K562 (cell line): ENCODE measurements around the gene ZSCAN2. TPM values are rescaled to one million over a fixed set of nuclear protein-coding genes. Genes with fewer than 3 reads are reported as not detected.

Source experiments
- ATAC-seq: fragments of 200-7000 bp; cut with Tn5 transposase; 3 replicates; pipeline ENCODE4 v1.9.1; 2020; ENCODE audit warnings: moderate library complexity
- BruUV-seq: library from RNA; stranded (reverse); fragments of 400-500 nt; replicated peaks from 2 replicates; lab custom pipeline; 2021; lab: Mats Ljungman, UMichigan
- CTCF ChIA-PET: fragments of 300-600 bp; formaldehyde crosslinking; extraction: SDS; loops from one replicate; lab custom pipeline; 2021; ENCODE audit warnings: low intra/inter-chr PET ratio; lab: Yijun Ruan, JAX
- POLR2A ChIA-PET: fragments of 300-600, 350-650 bp; sonication (Branson Sonifier 250); formaldehyde crosslinking; extraction: SDS; loops from one replicate; lab custom pipeline; 2021; ENCODE audit warnings: antibody characterized with exemption, inconsistent platforms; lab: Yijun Ruan, JAX
- DNase-seq, 4 experiments: peaks; one replicate each; pipeline versions ENCODE4 v3.0.0 to v3.0.0-alpha.2; 2011 to 2018; ENCODE audit warnings: low spot score in 3 of 4, mixed read lengths in 3 of 4; ENCODE audit errors: extremely low read depth in 1 of 4
- FAIRE-seq: peaks from 2 replicates; lab custom pipeline; 2011; peaks lifted over from hg19 to GRCh38; lab: Jason Lieb, UNC
- H2AFZ ChIP-seq: 2 replicates; pipeline ENCODE4 v1.6.0; 2011; ENCODE audit warnings: low read depth, low read length, control low read depth, inconsistent platforms
- H3K27ac ChIP-seq: fragments of 200-600 bp; 3 replicates; pipeline ENCODE4 v1.8.0; 2011; ENCODE audit warnings: low read depth, mild to moderate bottlenecking, control low read depth, inconsistent platforms, low read length, moderate library complexity, mixed read lengths; ENCODE audit errors: extremely low read depth
- H3K27me3 ChIP-seq, 2 experiments: fragments of 300-600 bp in 1 of 2; 2 replicates in 1 of 2; 3 replicates in 1 of 2; pipeline versions ENCODE4 v1.6.0 to v1.8.0; 2011; ENCODE audit warnings: inconsistent platforms in 2 of 2, low read length in 2 of 2, mild to moderate bottlenecking in 1 of 2, mixed read lengths in 1 of 2, moderate library complexity in 1 of 2; ENCODE audit not compliant: control insufficient read depth in 2 of 2, insufficient read depth in 2 of 2
- H3K36me3 ChIP-seq: fragments of 300-600 bp; 3 replicates; pipeline ENCODE4 v1.8.0; 2011; ENCODE audit warnings: mild to moderate bottlenecking, low read length, inconsistent platforms; ENCODE audit not compliant: control insufficient read depth, insufficient read depth
- H3K4me1 ChIP-seq, 2 experiments: fragments of 200-600 bp in 1 of 2; replicated peaks in 1 of 2; 2 replicates in 1 of 2; 3 replicates in 1 of 2; pipeline versions ENCODE4 v1.5.1 to v1.8.0; 2011; ENCODE audit warnings: inconsistent platforms in 2 of 2, low read length in 2 of 2, mild to moderate bottlenecking in 1 of 2, mixed read lengths in 1 of 2, moderate library complexity in 1 of 2; ENCODE audit not compliant: control insufficient read depth in 2 of 2, insufficient read depth in 2 of 2
- H3K4me2 ChIP-seq: 2 replicates; pipeline ENCODE4 v1.6.1; 2011; ENCODE audit warnings: low read length, control low read depth, inconsistent platforms, mixed read lengths; ENCODE audit not compliant: insufficient read depth
- H3K4me3 ChIP-seq: fragments of 200-600 bp; sonication (generic), shearing (Covaris generic); 2 replicates; pipeline ENCODE4 v1.5.1; 2016; ENCODE audit warnings: control low read depth, inconsistent platforms
- H3K79me2 ChIP-seq: fragments of 200-600 bp; 3 replicates; pipeline ENCODE4 v1.8.0; 2011; ENCODE audit warnings: low read length, inconsistent platforms; ENCODE audit not compliant: control insufficient read depth, insufficient read depth
- H3K9ac ChIP-seq, 2 experiments: 2 replicates each; pipeline versions ENCODE4 v1.6.0 to v1.6.1; 2011; ENCODE audit warnings: low read depth in 2 of 2, low read length in 2 of 2, control low read depth in 1 of 2, inconsistent platforms in 1 of 2, mild to moderate bottlenecking in 1 of 2, mixed read lengths in 1 of 2; ENCODE audit not compliant: insufficient read depth in 1 of 2
- H3K9me1 ChIP-seq: one replicate; pipeline ENCODE4 v1.6.0; 2011; ENCODE audit warnings: inconsistent platforms, mild to moderate bottlenecking, low read length, moderate library complexity; ENCODE audit not compliant: control insufficient read depth, insufficient read depth
- H3K9me3 ChIP-seq: replicated peaks from 2 replicates; pipeline ENCODE4 v1.5.1; 2011; ENCODE audit warnings: low read depth, low read length, inconsistent platforms; ENCODE audit not compliant: control insufficient read depth, insufficient read depth
- H4K20me1 ChIP-seq: replicated peaks from 2 replicates; pipeline ENCODE4 v1.6.1; 2011; ENCODE audit warnings: low read length, inconsistent platforms, mixed read lengths; ENCODE audit not compliant: control insufficient read depth, insufficient read depth
- E2F3 ChIP-seq: fragments of 250-450 bp; sonication (Bioruptor Pico); IDR thresholded peaks from 2 replicates; pipeline ENCODE4 v1.4.0; 2020; ENCODE audit warnings: mild to moderate bottlenecking
- SPI1 ChIP-seq: IDR thresholded peaks from 2 replicates; pipeline ENCODE4 v1.6.1; 2011; ENCODE audit warnings: low read depth, low read length, control low read depth, borderline replicate concordance
- SRSF9 ChIP-seq: fragments of 200-400 bp; formaldehyde crosslinking; IDR thresholded peaks from 2 replicates; pipeline ENCODE4 v1.6.1; 2017; ENCODE audit warnings: low read depth, low read length, borderline replicate concordance
- TAF1 ChIP-seq: IDR thresholded peaks from 2 replicates; pipeline ENCODE4 v1.6.1; 2011; ENCODE audit warnings: mild to moderate bottlenecking, low read length, moderate library complexity; ENCODE audit not compliant: insufficient read depth, control insufficient read depth, severe bottlenecking; ENCODE audit errors: extremely low read depth
- TAF7 ChIP-seq: fragments of 450-650 bp; IDR thresholded peaks from 2 replicates; pipeline ENCODE4 v1.6.1; 2016; ENCODE audit warnings: missing genetic modification characterization, missing compliant biosample characterization
- ZEB2 ChIP-seq: fragments of 450-650 bp; IDR thresholded peaks from 2 replicates; pipeline ENCODE4 v1.6.1; 2016
- ZKSCAN1 ChIP-seq: fragments of 150-350 bp; IDR thresholded peaks from 2 replicates; pipeline ENCODE4 v1.6.1; 2016; ENCODE audit warnings: low read depth, low read length
- ZNF146 ChIP-seq: IDR thresholded peaks from one replicate; pipeline ENCODE4 v1.6.1; 2018; ENCODE audit warnings: missing compliant biosample characterization; ENCODE audit not compliant: unreplicated experiment
- ZNF263 ChIP-seq: sonication (generic); formaldehyde crosslinking; IDR thresholded peaks from 2 replicates; pipeline ENCODE4 v1.8.0; 2022; ENCODE audit warnings: mild to moderate bottlenecking, missing genetic modification reagents, borderline replicate concordance
- WGBS: fragments of 100-300 bp; shearing (Covaris generic); methylation state at CpG from one replicate; pipeline ENCODE4 v1.1.6; 2016; ENCODE audit warnings: low coverage, mixed read lengths; ENCODE audit not compliant: insufficient coverage; ENCODE audit errors: missing lambda C conversion rate; 5-methylcytosine and 5-hydroxymethylcytosine counted together
- in situ Hi-C: fragments of 300-500 bp; cut with MboI; formaldehyde crosslinking; loops from 4 replicates; pipeline ENCODE4 v1.15.0; 2018; ENCODE audit warnings: inconsistent platforms, mixed read lengths
- intact Hi-C: fragments of 100-400 bp; cut with micrococcal nuclease; formaldehyde crosslinking; loops from 2 replicates; pipeline ENCODE4 v1.14.2; 2022
- polyA plus RNA-seq, 8 experiments: library from polyadenylated mRNA; depleted of rRNA in 4 of 8; stranded (reverse) in 5 of 8; unstranded in 3 of 8; fragments of >200 nt; fragmentation: Nextera tagmentation in 2 of 8; fragmentation: Illumina TruSeq in 1 of 8; extraction: Ambion mirVana in 2 of 8; extraction: Trizol in 1 of 8; gene quantifications; 2 replicates each; pipeline versions ENCODE4 v1.2.1 to v1.2.3, GENCODE V29; 2011 to 2014; ENCODE audit warnings: inconsistent platforms in 1 of 8, missing spikeins in 1 of 8
- total RNA-seq, 7 experiments: library from RNA; depleted of rRNA in 6 of 7; stranded (reverse); fragments of >200 nt in 6 of 7; fragmentation: Illumina TruSeq in 2 of 7; extraction: Trizol in 2 of 7; gene quantifications; 2 replicates each; pipeline versions ENCODE4 v1.2.1 to v1.2.3, GENCODE V29; 2011 to 2021; ENCODE audit warnings: low replicate concordance in 1 of 7
- TF ChIP-seq, protein P1 (sequence below): fragments of 450-650 bp; formaldehyde crosslinking; IDR thresholded peaks from 2 replicates; pipeline ENCODE4 v1.4.0; 2020; ENCODE audit warnings: mild to moderate bottlenecking, mixed read lengths
- TF ChIP-seq, protein P2 (sequence below): IDR thresholded peaks from 2 replicates; pipeline ENCODE4 v1.6.1; 2011; ENCODE audit not compliant: insufficient read length; ENCODE audit errors: extremely low read depth

Gene ZSCAN2
- total and polyA plus RNA-seq, 9 of the 15 experiments (the other 6 are each of a cell fraction or from before 2014, with no cell fraction given) = 1.7 to 14.2 (median 6.6) TPM

DNA sequence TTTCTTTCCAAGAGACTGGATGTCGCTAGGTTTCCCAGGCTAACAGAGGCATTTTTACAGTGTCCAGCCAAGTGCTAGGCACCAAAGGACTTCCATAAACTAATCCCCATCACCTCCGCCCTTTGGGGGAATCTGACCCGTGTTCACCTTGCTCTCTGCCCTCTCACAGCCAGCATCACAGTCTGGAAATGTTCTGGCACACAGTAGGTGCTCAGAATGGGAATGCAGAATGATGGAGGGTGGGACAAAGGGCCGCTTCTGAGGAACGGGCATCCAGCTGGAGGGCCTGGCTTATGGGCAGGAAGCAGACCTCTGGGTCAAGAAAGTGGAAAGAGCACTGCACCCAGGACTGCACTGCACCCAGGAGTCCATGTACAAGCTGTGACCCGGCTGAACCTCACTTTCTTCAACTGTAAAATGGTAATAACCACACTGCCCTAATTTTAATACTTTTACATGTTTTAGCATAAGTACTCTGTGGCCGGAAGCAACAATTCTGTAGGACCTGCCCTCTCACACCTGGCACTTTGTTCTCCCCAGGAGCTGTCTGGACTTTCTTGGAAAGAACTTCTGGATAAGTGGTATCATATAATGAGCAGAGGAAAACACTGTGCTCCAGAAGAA is 58.1 kb downstream of the ZSCAN2 start:
- Histone ChIP-seq H3K79me2 (peaks cover 2% of the 10 kb centered on the region), H3K9ac (0 out of 4 replicates have a peak overlapping the region, but pooled peaks of 1 of the 2 experiments have one; percentile 6), H3K27me3 (no peaks in the 10 kb centered on the region), H3K4me1 (peaks cover 2 to 12% of the 10 kb centered on the region in 2 experiments; a peak in 3 of 5 replicates), H4K20me1 (no peaks in the 10 kb centered on the region), H3K9me1 (no peaks in the 10 kb centered on the region), H3K9me3 (no peaks in the 10 kb centered on the region), H3K4me2 (no peak overlapping the region), H3K4me3 (no peak overlapping the region), H3K36me3 (peaks cover 4% of the 10 kb centered on the region; the same call in 2 of the 3 replicates), H3K27ac (no peak overlapping the region), H2AFZ (no peak overlapping the region)
- in situ Hi-C loops (no loop called here), intact Hi-C loops (no loop called here)
- ChIA-PET POLR2A (interaction anchor here (0.5 kb wide), 1 partner anchor 224 kb away, joined by 3 read pairs; no protein-coding TSS in a partner anchor), CTCF (no interaction called here)
- FAIRE-seq (no peak), DNase-seq (no peak), ATAC-seq (no peak)
- BruUV-seq = no TSS peak
- TF ChIP-seq ZKSCAN1 (peak; percentile 84), SRSF9 (no peak)
- 73% methylated on average over 7 of the region's 7 CpGs for WGBS

DNA sequence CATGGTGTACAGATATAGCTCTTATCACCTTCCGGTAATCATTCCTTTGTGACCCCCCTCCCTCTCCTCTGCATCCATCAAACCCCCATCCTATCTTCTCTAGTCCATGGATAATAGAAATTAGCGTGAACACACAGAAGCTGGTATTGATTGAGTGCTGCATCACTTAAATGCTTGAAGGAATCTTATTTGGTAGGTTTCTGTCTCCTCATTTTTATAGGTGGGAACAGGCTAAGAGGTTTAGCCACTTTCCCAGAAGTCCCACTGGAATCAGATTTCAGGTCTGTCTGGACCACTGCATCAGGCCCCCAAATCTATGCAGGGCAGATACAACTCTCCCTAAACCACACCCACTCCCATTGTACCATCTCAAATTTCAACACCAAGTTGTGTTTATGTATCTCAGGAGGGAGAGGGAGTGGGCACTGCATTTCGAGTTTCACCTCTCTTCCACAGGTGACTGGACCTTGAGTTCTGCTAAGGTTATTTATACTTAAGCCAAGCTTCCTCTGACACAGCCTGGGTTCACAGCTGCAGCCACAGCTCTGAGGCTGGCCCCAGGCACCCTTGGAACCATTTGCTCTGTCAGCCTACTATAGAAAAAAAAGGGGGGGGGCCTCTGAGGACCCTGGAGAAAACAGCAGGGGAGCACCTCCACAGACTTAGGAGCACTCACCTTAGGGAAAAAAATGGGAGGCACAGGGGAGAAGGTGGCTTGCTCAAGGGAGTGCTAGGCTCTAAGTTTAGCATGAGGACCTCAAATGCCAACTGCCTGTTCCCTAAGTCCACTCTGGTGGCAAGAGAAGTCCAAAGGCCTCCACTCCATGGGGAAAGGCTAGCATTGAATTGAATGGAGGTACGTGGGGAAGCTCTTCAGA is 59.3 kb downstream of the ZSCAN2 start:
- H3K79me2 ChIP-seq = no peaks in the 10 kb centered on the region
- H4K20me1 ChIP-seq = no peaks in the 10 kb centered on the region
- ATAC-seq (no peak), FAIRE-seq (no peak), DNase-seq (no peak)
- intact Hi-C loops (no loop called here), in situ Hi-C loops (no loop called here)
- peaks cover 8% of the 10 kb centered on the region; the same call in 2 of the 3 replicates for H3K36me3 ChIP-seq
- no peak overlapping the region for H3K27ac ChIP-seq
- H3K9me3 ChIP-seq = no peaks in the 10 kb centered on the region
- H3K9me1 ChIP-seq = no peaks in the 10 kb centered on the region
- CTCF ChIA-PET = no interaction called here
- H3K4me2 ChIP-seq = no peak overlapping the region
- WGBS = 45% methylated on average over 4 of the region's 4 CpGs
- POLR2A ChIA-PET = interaction anchor here (0.6 to 1.4 kb wide), 3 partner anchors 44 to 457 kb away, joined by 3 read pairs; no protein-coding TSS in a partner anchor
- no peak overlapping the region for H3K9ac ChIP-seq
- H3K27me3 ChIP-seq = no peaks in the 10 kb centered on the region
- peaks cover 0 to 5% of the 10 kb centered on the region in 2 experiments; a peak in 2 of 5 replicates for H3K4me1 ChIP-seq
- no peak overlapping the region for H3K4me3 ChIP-seq
- no peak overlapping the region for H2AFZ ChIP-seq
- BruUV-seq = no TSS peak
- TF ChIP-seq SPI1 = no peak
- no peak for TF ChIP-seq TAF1
- TF ChIP-seq ZNF146 (CRISPR knock-in tag) = no peak
- TF ChIP-seq, protein P1, sequence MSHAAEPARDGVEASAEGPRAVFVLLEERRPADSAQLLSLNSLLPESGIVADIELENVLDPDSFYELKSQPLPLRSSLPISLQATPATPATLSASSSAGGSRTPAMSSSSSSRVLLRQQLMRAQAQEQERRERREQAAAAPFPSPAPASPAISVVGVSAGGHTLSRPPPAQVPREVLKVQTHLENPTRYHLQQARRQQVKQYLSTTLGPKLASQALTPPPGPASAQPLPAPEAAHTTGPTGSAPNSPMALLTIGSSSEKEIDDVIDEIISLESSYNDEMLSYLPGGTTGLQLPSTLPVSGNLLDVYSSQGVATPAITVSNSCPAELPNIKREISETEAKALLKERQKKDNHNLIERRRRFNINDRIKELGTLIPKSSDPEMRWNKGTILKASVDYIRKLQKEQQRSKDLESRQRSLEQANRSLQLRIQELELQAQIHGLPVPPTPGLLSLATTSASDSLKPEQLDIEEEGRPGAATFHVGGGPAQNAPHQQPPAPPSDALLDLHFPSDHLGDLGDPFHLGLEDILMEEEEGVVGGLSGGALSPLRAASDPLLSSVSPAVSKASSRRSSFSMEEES (CRISPR knock-in tag) = no peak
- no peak for TF ChIP-seq ZEB2
- no peak for TF ChIP-seq E2F3 (CRISPR knock-in tag)
- TF ChIP-seq, protein P2, sequence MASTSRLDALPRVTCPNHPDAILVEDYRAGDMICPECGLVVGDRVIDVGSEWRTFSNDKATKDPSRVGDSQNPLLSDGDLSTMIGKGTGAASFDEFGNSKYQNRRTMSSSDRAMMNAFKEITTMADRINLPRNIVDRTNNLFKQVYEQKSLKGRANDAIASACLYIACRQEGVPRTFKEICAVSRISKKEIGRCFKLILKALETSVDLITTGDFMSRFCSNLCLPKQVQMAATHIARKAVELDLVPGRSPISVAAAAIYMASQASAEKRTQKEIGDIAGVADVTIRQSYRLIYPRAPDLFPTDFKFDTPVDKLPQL = no peak
- TF ChIP-seq ZNF263 = peak; percentile 74
- no peak for TF ChIP-seq TAF7
